Neural progenitor cell (in vitro differentiated cells): ENCODE measurements around the gene HINFP.

ENCODE experiments used
- CTCF ChIP-seq: fragments of 200-600 bp; sonication (generic); IDR thresholded peaks from 2 replicates; pipeline ENCODE4 v1.5.1; 2017; ENCODE audit warnings: antibody characterized with exemption, mild to moderate bottlenecking
- EZH2phosphoT487 ChIP-seq: fragments of 200-600 bp; sonication (generic); IDR thresholded peaks from 2 replicates; pipeline ENCODE4 v1.6.1; 2017; ENCODE audit warnings: antibody characterized with exemption

DNA sequence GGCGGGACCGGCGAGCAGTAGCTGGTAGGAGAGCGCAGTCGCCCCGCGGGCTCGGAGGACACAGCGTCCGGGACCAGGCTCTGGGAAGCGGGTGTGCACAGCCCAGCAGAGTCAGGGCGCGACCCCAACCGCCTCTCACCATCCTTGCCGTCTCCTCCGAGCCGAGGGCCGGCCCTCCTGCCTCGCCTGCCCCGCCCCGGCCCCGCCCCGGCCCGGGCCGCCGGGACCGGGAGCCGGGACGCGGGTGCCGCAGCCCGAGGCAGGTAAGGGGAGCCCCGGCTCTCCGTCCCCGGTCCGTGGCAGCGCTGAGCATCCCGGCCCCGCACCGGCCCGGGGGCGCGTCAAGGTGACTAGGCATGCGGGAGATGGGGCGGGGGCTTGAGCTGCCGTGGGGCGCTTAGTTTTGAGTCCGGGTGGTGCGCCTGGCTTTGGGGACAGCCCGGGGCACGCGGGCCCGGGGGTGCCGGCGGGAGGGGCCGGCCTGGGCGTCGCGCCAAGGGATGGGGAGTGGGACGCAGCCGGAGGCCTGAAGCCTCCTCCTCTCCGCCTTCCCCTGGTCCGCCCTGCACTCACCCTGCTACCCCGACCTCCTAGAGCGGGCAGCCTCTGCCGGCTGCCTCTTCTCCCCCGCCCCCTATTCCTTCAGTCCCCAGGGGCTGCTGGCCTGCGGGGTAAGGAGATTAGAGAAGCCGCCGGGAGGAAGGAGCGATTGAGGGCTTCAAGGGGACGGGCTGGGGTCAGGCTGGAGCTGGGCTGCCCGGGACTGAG lies 27.8 kb downstream of the HINFP start, which contains the start of gene ABCG4:
- TF ChIP-seq CTCF, result no peak
- TF ChIP-seq EZH2phosphoT487, result no peak
